Gastroesophageal sphincter (tissue), 4 donors: ENCODE results near the gene LILRA1. TPM values are rescaled to one million over a fixed set of nuclear protein-coding genes. Genes with fewer than 3 reads are reported as not detected.
"Not testable (repeated sequence)": the region's sequence is repeated elsewhere in the genome, so short reads cannot be mapped to it uniquely, and the experiment has no call there.

ENCODE experiments used
- ATAC-seq: fragments of 150-250 bp; one replicate; pipeline ENCODE4 v1.9.1; 2016; ENCODE audit warnings: mild to moderate bottlenecking, moderate library complexity
- H3K27ac ChIP-seq, 4 donors: fragments of 200-600 bp; sonication (generic) in 3 of 4; 1 replicate in 3 of 4; 2 replicates in 1 of 4; pipeline ENCODE4 v1.5.1; 2016 to 2019
- H3K27me3 ChIP-seq: fragments of 200-600 bp; sonication (generic); one replicate; pipeline ENCODE4 v1.5.1; 2019
- H3K36me3 ChIP-seq, 2 donors: fragments of 200-600 bp; sonication (generic); one replicate each; pipeline ENCODE4 v1.5.1; 2019; ENCODE audit warnings: control low read depth in 1 of 2
- H3K4me1 ChIP-seq, 3 donors: fragments of 200-600 bp; sonication (generic); 1 replicate in 2 of 3; 2 replicates in 1 of 3; pipeline ENCODE4 v1.5.1; 2016 to 2019; ENCODE audit warnings: control low read depth in 2 of 3
- H3K4me3 ChIP-seq, 2 donors: fragments of 200-600 bp; sonication (generic); one replicate each; pipeline ENCODE4 v1.5.1; 2019; ENCODE audit warnings: mild to moderate bottlenecking in 1 of 2, moderate library complexity in 1 of 2
- H3K9me3 ChIP-seq, 3 donors: fragments of 200-600 bp; sonication (generic); one replicate each; pipeline ENCODE4 v1.5.1; 2017 to 2019; ENCODE audit warnings: control low read depth in 2 of 3
- EP300 ChIP-seq: sonication (generic); formaldehyde crosslinking; IDR thresholded peaks from one replicate; pipeline ENCODE4 v1.6.1; 2017; ENCODE audit warnings: antibody characterized with exemption, mild to moderate bottlenecking
- POLR2A ChIP-seq, 2 donors: fragments of 450-650 bp; IDR thresholded peaks; one replicate each; pipeline ENCODE4 v1.6.1; 2017; ENCODE audit warnings: antibody characterized with exemption in 2 of 2, mild to moderate bottlenecking in 2 of 2, moderate library complexity in 1 of 2
- POLR2AphosphoS5 ChIP-seq: sonication (generic); formaldehyde crosslinking; IDR thresholded peaks from one replicate; pipeline ENCODE4 v1.6.1; 2017; ENCODE audit warnings: antibody characterized with exemption
- WGBS, 2 donors: methylation state at CpG; one replicate each; pipeline ENCODE4 v1.1.5; 2018; ENCODE audit warnings: low coverage in 1 of 2; 5-methylcytosine and 5-hydroxymethylcytosine counted together
- total RNA-seq, 4 donors: library from RNA; depleted of rRNA; stranded (reverse); fragments of >200 nt; gene quantifications; one replicate each; pipeline ENCODE4 v1.1.0, GENCODE V29; 2016
- TF ChIP-seq, protein P1 (sequence below), 4 experiments: fragments of 200-600 bp in 2 of 4; fragments of 450-650 bp in 2 of 4; sonication (generic) in 1 of 4; IDR thresholded peaks; one replicate each; pipeline ENCODE4 v1.5.1; 2017 to 2019; ENCODE audit warnings: antibody characterized with exemption in 4 of 4, mild to moderate bottlenecking in 2 of 4, moderate library complexity in 2 of 4

Gene LILRA1
- total RNA-seq, 4 donors from 2014 or later, result 0.85 to 0.94 TPM; not detected in 2

GRCh38 chr19:54626757-54627156 lies 33.3 kb downstream of the LILRA1 start:
- WGBS, 2 donors, result 86% methylated on average over 6 of the region's 8 CpGs; no CpG with 5 or more reads in 1 of the 2 donors
- H3K36me3 ChIP-seq, result no peaks in the 10 kb centered on the region
- peaks cover 0 to 16% (median 0%) of the 10 kb centered on the region in 3 donors for H3K9me3 ChIP-seq
- no peak overlapping the region for H3K4me3 ChIP-seq
- peaks cover 55% of the 10 kb centered on the region for H3K27me3 ChIP-seq
- H3K27ac ChIP-seq, result no peak overlapping the region
- TF ChIP-seq, protein P1, sequence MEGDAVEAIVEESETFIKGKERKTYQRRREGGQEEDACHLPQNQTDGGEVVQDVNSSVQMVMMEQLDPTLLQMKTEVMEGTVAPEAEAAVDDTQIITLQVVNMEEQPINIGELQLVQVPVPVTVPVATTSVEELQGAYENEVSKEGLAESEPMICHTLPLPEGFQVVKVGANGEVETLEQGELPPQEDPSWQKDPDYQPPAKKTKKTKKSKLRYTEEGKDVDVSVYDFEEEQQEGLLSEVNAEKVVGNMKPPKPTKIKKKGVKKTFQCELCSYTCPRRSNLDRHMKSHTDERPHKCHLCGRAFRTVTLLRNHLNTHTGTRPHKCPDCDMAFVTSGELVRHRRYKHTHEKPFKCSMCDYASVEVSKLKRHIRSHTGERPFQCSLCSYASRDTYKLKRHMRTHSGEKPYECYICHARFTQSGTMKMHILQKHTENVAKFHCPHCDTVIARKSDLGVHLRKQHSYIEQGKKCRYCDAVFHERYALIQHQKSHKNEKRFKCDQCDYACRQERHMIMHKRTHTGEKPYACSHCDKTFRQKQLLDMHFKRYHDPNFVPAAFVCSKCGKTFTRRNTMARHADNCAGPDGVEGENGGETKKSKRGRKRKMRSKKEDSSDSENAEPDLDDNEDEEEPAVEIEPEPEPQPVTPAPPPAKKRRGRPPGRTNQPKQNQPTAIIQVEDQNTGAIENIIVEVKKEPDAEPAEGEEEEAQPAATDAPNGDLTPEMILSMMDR (IDR thresholded peaks at IDR 0.05), result no peak
- no peak for TF ChIP-seq POLR2AphosphoS5
- H3K4me1 ChIP-seq, result no peaks in the 10 kb centered on the region
- ATAC-seq, result no peak

GRCh38 chr19:54627912-54628311 lies 34.5 kb downstream of the LILRA1 start:
- not testable (repeated sequence) for H3K4me1 ChIP-seq, H3K36me3 ChIP-seq, H3K27ac ChIP-seq, ATAC-seq, H3K4me3 ChIP-seq
- H3K9me3 ChIP-seq, result peaks cover 0 to 16% (median 0%) of the 10 kb centered on the region in 3 donors
- peaks cover 66% of the 10 kb centered on the region for H3K27me3 ChIP-seq
- 24 to 71% methylated on average over 1 to 4 of the region's 4 CpGs for WGBS, 2 donors

- Histone ChIP-seq H3K9me3 (peaks cover 0 to 16% (median 0%) of the 10 kb centered on the region in 3 donors), H3K4me3 (peak within 1 kb of the TSS in 1 of 2 donors; percentile 16), H3K27me3 (peaks cover 82% of the 10 kb centered on the region)
- not testable (repeated sequence) for H3K36me3 ChIP-seq, H3K27ac ChIP-seq, ATAC-seq, H3K4me1 ChIP-seq
- 69 to 70% methylated on average over 5 to 8 of the region's 9 CpGs for WGBS, 2 donors
Observed at GRCh38 chr19:54630262-54630661, 36.8 kb downstream of the LILRA1 start, which contains the start of gene LILRB1. Gene LILRB1 (plus strand): TSS chr19:54630484. CDS start chr19:54631074, 590 bp downstream.

DNA sequence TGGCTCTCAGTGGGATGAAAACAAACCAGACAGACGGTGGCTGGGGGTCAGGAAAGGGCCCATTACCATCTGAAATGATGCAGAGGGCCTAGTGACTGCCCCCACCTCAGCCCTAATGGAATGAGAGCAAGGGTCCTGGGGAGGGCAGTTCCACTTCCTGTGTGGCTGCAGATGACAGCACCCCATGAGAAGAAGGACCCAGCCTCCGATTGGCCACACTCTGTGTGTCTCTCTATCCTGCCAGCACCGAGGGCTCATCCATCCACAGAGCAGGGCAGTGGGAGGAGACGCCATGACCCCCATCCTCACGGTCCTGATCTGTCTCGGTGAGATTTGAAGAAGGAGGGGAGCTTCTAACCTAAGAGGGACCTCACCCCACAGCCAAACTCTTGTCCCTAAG lies 37.4 kb downstream of the LILRA1 start:
- ATAC-seq, result no peak
- no peak for TF ChIP-seq POLR2A (IDR thresholded peaks at IDR 0.05)
- H3K36me3 ChIP-seq, result no peaks in the 10 kb centered on the region
- H3K27me3 ChIP-seq, result peaks cover 87% of the 10 kb centered on the region
- H3K27ac ChIP-seq, result no peak overlapping the region
- peaks cover 0 to 16% (median 0%) of the 10 kb centered on the region in 3 donors for H3K9me3 ChIP-seq
- WGBS, 2 donors, result 0 to 60% methylated on average over 1 to 5 of the region's 6 CpGs
- no peaks in the 10 kb centered on the region for H3K4me1 ChIP-seq
- peak overlapping the region in 1 of 2 donors; percentile 16 for H3K4me3 ChIP-seq

DNA sequence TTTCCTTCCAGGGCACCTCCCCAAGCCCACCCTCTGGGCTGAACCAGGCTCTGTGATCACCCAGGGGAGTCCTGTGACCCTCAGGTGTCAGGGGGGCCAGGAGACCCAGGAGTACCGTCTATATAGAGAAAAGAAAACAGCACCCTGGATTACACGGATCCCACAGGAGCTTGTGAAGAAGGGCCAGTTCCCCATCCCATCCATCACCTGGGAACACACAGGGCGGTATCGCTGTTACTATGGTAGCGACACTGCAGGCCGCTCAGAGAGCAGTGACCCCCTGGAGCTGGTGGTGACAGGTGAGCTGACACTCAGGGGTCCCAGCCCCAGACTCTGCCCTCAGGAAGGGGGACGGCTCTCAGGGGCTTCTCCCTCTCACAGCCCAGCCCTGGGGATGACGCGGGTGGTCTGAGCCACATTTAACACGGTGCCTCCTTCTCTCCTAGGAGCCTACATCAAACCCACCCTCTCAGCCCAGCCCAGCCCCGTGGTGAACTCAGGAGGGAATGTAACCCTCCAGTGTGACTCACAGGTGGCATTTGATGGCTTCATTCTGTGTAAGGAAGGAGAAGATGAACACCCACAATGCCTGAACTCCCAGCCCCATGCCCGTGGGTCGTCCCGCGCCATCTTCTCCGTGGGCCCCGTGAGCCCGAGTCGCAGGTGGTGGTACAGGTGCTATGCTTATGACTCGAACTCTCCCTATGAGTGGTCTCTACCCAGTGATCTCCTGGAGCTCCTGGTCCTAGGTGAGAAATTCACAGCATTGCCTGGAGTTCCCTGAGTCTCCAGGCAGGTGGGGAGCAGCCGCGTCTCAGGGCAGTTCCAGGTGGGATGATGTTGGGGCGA lies 38.3 kb downstream of the LILRA1 start:
- not testable (repeated sequence) for H3K27ac ChIP-seq, H3K4me1 ChIP-seq, H3K36me3 ChIP-seq, ATAC-seq, H3K4me3 ChIP-seq
- peaks cover 94% of the 10 kb centered on the region for H3K27me3 ChIP-seq
- peaks cover 0 to 13% (median 0%) of the 10 kb centered on the region in 3 donors for H3K9me3 ChIP-seq
- WGBS, 2 donors, result 20 to 76% methylated on average over 1 to 6 of the region's 23 CpGs

- WGBS, 2 donors, result 72% methylated on average over 3 of the region's 16 CpGs; no CpG with 5 or more reads in 1 of the 2 donors
- H3K36me3 ChIP-seq, ATAC-seq, H3K9me3 ChIP-seq, H3K27ac ChIP-seq, H3K4me1 ChIP-seq, H3K4me3 ChIP-seq: not testable (repeated sequence)
- H3K27me3 ChIP-seq, result peaks cover 90% of the 10 kb centered on the region
Observed at GRCh38 chr19:54632517-54632916, 39.1 kb downstream of the LILRA1 start.

DNA sequence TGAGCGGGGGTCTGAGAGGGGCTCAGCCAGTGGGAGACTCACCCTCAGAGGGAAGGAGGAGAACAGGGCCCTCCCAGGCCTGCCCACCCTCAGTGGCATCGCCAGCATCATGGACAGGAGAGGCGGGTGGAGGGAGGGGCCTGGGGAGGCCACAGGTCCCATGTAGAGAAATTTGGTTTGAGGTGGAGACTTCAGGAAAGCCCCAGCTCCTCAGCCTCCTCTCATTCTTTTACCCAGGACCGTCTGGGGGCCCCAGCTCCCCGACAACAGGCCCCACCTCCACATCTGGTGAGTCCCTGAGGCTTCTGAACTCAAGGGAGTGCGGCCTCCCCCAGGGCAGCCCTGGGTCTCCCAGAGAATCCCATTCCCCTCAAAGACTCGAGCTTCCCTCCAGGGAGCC lies 40.0 kb downstream of the LILRA1 start:
- no peak for ATAC-seq
- no CpG with 5 or more reads among the region's 7 CpGs for WGBS, 2 donors
- no peak overlapping the region for H3K4me3 ChIP-seq
- TF ChIP-seq POLR2A (IDR thresholded peaks at IDR 0.05) (no peak), POLR2AphosphoS5 (no peak), EP300 (no peak)
- TF ChIP-seq, protein P1 (IDR thresholded peaks at IDR 0.05), result no peak
- no peaks in the 10 kb centered on the region for H3K4me1 ChIP-seq
- H3K9me3 ChIP-seq, result no peaks in the 10 kb centered on the region
- peaks cover 82% of the 10 kb centered on the region for H3K27me3 ChIP-seq
- no peaks in the 10 kb centered on the region for H3K36me3 ChIP-seq
- H3K27ac ChIP-seq, result no peak overlapping the region

DNA sequence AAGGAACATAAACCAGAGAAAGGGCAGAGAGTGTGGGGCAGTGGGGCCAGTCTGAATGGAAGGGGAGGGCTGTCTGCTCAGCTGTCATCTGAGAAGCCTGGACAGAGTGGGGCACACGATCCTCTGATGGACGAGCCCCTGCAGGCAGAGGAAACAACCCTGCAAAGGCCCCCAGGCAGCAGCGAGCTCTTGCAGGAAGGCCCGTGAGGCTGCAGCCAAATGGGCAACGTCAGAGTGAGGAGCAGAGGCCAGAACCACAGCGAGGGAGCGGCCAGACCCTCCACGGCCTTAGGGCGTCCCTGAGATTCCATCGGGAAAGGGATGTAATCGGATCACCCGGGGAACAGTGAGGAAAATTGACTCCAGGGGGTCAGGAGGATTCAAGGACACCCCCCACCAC lies 42.6 kb downstream of the LILRA1 start:
- H3K4me1 ChIP-seq, H3K4me3 ChIP-seq, H3K9me3 ChIP-seq, H3K27ac ChIP-seq, H3K36me3 ChIP-seq, ATAC-seq: not testable (repeated sequence)
- 0% methylated on average over 1 of the region's 12 CpGs; no CpG with 5 or more reads in 1 of the 2 donors for WGBS, 2 donors
- H3K27me3 ChIP-seq, result peaks cover 59% of the 10 kb centered on the region
